ENCODE results near the gene SARDH. TPM values are rescaled to one million over a fixed set of nuclear protein-coding genes. Genes with fewer than 3 reads are reported as not detected.

Gene SARDH
- polyA plus RNA-seq, 1 donor from 2014 or later = not detected

DNA sequence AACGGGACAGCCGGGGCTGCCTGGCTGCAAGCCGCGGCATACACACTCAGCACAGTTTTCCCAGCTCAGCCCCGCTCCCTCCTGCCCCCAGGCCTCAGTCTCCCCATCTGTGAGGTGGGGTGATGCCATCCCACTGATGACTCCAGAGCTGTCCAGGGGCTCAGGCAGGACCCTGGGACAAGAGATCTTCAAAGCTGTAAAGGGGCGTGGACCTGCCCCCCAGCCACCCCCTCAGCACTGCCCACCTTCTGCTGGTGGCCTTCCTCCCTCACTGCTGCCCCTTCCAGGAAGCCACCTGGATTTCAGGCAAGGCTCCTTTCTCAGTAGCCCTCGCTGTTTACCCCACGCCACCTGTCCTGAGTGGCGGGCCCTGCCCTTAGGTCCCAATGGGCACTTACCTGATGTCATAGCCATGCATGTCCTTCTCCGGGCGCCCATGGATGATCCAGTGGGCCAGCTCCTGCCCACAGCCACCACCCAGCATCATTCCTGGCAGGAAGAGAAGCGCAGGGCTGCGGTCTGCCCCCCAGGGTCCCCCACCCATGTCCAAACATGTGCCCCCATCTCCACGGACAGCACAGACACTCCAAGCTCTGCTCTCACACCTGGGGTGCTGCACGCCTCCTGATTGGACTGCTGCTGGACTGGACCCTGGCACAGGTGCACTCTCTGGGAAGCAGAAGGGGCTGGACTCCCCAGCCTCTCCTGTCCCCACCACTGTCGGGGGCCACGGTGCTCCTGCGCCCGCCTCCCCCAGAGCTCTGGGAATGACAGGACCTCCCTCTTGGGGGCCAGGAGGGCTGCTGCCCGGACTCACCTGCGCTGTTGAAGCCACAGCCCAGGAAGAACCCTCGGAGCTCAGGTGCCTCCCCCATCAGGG, 25.7 kb downstream of the SARDH start:
- Histone ChIP-seq H3F3A (ENCODE audit: insufficient read depth, low read length, poor library complexity, severe bottlenecking) (no peaks in the 10 kb centered on the region), H3K27me3 (ENCODE audit: insufficient read depth, low read depth, low read length) (no peaks in the 10 kb centered on the region), H2AFZ (ENCODE audit: low read depth, low read length) (no peak overlapping the region), H3K36me3 (ENCODE audit: insufficient read depth, low read length) (no peaks in the 10 kb centered on the region), H3K4me3 (ENCODE audit: low read length) (no peak overlapping the region), H3K4me2 (ENCODE audit: low read length) (no peak overlapping the region), H3K79me2 (replicated peaks; ENCODE audit: insufficient read depth, low read length) (no peaks in the 10 kb centered on the region), H4K20me1 (ENCODE audit: insufficient read depth) (no peaks in the 10 kb centered on the region), H3K27ac (ENCODE audit: low read length) (no peak overlapping the region), H3K9me2 (ENCODE audit: insufficient read depth, low read length) (no peaks in the 10 kb centered on the region), H3K9ac (ENCODE audit: low read length) (no peak overlapping the region), H3K9me3 (ENCODE audit: low read length) (no peaks in the 10 kb centered on the region)
- no peak for TF ChIP-seq EP300 (conservative IDR thresholded peaks at IDR 0.05; ENCODE audit: poor library complexity, severe bottlenecking)
- no peak for TF ChIP-seq SMC3 (conservative IDR thresholded peaks at IDR 0.05; ENCODE audit: poor library complexity)
- no peak for TF ChIP-seq CTCF (IDR thresholded peaks at IDR 0.05; ENCODE audit: poor library complexity, severe bottlenecking)
- no peak for TF ChIP-seq MXI1 (conservative IDR thresholded peaks at IDR 0.05; ENCODE audit: poor library complexity, severe bottlenecking)
- no peak for TF ChIP-seq RAD21 (conservative IDR thresholded peaks at IDR 0.05)
- no peak for TF ChIP-seq TAF1 (IDR thresholded peaks at IDR 0.05; ENCODE audit: low read depth)
- no peak for TF ChIP-seq EZH2 (IDR thresholded peaks at IDR 0.05; ENCODE audit: borderline replicate concordance, insufficient read depth, low read length, poor library complexity, severe bottlenecking)
- TF ChIP-seq POLR2AphosphoS5 (IDR thresholded peaks at IDR 0.05) = no peak
- TF ChIP-seq REST (IDR thresholded peaks at IDR 0.05; ENCODE audit: borderline replicate concordance) = no peak

DNA sequence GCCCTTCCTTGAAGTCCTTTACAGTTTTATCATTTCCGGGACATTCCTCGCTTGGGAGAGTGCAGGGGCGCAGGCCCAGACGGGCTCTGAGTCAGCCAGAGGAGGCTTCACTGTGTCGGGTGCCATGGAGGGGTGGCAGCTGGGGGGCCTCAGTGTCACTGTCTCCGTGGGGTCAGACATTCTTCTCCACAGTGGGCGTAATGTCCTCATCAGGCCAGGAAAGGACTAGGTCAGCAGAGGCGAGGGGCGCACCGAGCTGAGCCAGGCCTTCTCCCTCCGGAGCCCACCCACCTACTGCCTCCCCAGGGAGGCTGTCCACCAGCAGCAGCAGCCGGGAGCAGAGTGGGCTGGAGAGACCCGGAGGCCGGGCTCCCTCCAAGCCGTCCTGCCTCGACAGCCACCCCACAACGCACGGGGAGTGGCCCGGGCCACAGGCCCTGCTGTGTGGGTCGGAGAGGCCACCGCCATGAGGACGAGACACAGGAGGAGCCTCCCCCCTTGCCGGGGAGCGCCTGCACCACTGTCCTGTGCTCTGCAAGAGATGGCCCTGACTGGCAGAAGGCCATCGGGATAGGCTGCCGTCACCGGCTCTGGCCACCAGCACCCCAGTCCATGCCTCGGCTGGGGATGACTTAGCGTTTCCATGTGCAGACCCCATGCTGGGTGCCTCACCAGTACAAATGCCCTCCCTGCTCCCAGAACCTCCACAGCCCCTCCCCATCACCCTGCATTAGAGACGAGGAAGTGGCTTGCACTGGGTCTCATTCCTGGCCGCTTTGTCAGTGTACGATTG, 26.5 kb downstream of the SARDH start:
- Histone ChIP-seq H3K79me2 (replicated peaks; ENCODE audit: insufficient read depth, low read length) (no peaks in the 10 kb centered on the region), H4K20me1 (ENCODE audit: insufficient read depth) (no peaks in the 10 kb centered on the region), H3K27ac (ENCODE audit: low read length) (no peak overlapping the region), H3K27me3 (ENCODE audit: insufficient read depth, low read depth, low read length) (no peaks in the 10 kb centered on the region), H3K9ac (ENCODE audit: low read length) (no peak overlapping the region), H3K9me2 (ENCODE audit: insufficient read depth, low read length) (no peaks in the 10 kb centered on the region), H3K36me3 (ENCODE audit: insufficient read depth, low read length) (no peaks in the 10 kb centered on the region), H3F3A (ENCODE audit: insufficient read depth, low read length, poor library complexity, severe bottlenecking) (no peaks in the 10 kb centered on the region), H3K4me3 (ENCODE audit: low read length) (no peak overlapping the region), H3K4me2 (ENCODE audit: low read length) (no peak overlapping the region), H2AFZ (ENCODE audit: low read depth, low read length) (no peak overlapping the region), H3K9me3 (ENCODE audit: low read length) (no peaks in the 10 kb centered on the region)
- TF ChIP-seq CTCF (IDR thresholded peaks at IDR 0.05; ENCODE audit: poor library complexity, severe bottlenecking) (no peak), TAF1 (IDR thresholded peaks at IDR 0.05; ENCODE audit: low read depth) (no peak), RAD21 (conservative IDR thresholded peaks at IDR 0.05) (no peak), MXI1 (conservative IDR thresholded peaks at IDR 0.05; ENCODE audit: poor library complexity, severe bottlenecking) (no peak), EP300 (conservative IDR thresholded peaks at IDR 0.05; ENCODE audit: poor library complexity, severe bottlenecking) (no peak), REST (IDR thresholded peaks at IDR 0.05; ENCODE audit: borderline replicate concordance) (no peak), POLR2AphosphoS5 (IDR thresholded peaks at IDR 0.05) (no peak), SMC3 (conservative IDR thresholded peaks at IDR 0.05; ENCODE audit: poor library complexity) (no peak), EZH2 (IDR thresholded peaks at IDR 0.05; ENCODE audit: borderline replicate concordance, insufficient read depth, low read length, poor library complexity, severe bottlenecking) (no peak)

Measured in neural cell (in vitro differentiated cells).